Natural killer cell (primary cell): ENCODE data around the gene PRX. TPM values are rescaled to one million over a fixed set of nuclear protein-coding genes. Genes with fewer than 3 reads are reported as not detected.

Source experiments
- ATAC-seq, 3 donors: fragments of 150-1000 bp in 2 of 3; fragments of 200-7000 bp in 1 of 3; cut with Tn5 transposase; 1 replicate in 1 of 3; 2 replicates in 2 of 3; pipeline ENCODE4 v1.10.0; 2021; ENCODE audit warnings: mild to moderate bottlenecking in 2 of 3, moderate library complexity in 2 of 3
- DNase-seq, 2 donors: peaks; one replicate each; pipeline versions ENCODE4 v3.0.0 to v3.0.0-alpha.2; 2013 to 2021; ENCODE audit warnings: mixed read lengths in 1 of 2
- H3K27ac ChIP-seq: one replicate; pipeline ENCODE4 v1.5.1; 2013; ENCODE audit warnings: mild to moderate bottlenecking, low read length
- H3K27me3 ChIP-seq: one replicate; pipeline ENCODE4 v1.6.1; 2013; ENCODE audit warnings: low read length; ENCODE audit not compliant: control insufficient read depth, insufficient read depth
- H3K36me3 ChIP-seq: one replicate; pipeline ENCODE4 v1.6.1; 2013; ENCODE audit warnings: low read length; ENCODE audit not compliant: control insufficient read depth, insufficient read depth
- H3K4me1 ChIP-seq: one replicate; pipeline ENCODE4 v1.6.1; 2013; ENCODE audit warnings: low read length; ENCODE audit not compliant: control insufficient read depth, insufficient read depth
- H3K4me3 ChIP-seq: one replicate; pipeline ENCODE4 v1.5.1; 2013; ENCODE audit warnings: low read length
- H3K9me3 ChIP-seq: one replicate; pipeline ENCODE4 v1.6.1; 2013; ENCODE audit warnings: low read length; ENCODE audit not compliant: control insufficient read depth, insufficient read depth
- H3K27ac Mint-ChIP-seq, 2 donors: one replicate each; pipeline ENCODE4 v1.8.0; 2022; ENCODE audit warnings: mild to moderate bottlenecking in 2 of 2, mixed read lengths in 2 of 2, moderate library complexity in 1 of 2
- H3K27me3 Mint-ChIP-seq, 2 donors: one replicate each; pipeline ENCODE4 v1.8.0; 2022; ENCODE audit warnings: low read depth in 2 of 2, mixed read lengths in 2 of 2
- H3K36me3 Mint-ChIP-seq: one replicate; pipeline ENCODE4 v1.8.0; 2022; ENCODE audit warnings: mixed read lengths
- H3K4me1 Mint-ChIP-seq, 2 donors: one replicate each; pipeline ENCODE4 v1.8.0; 2022; ENCODE audit warnings: mixed read lengths in 2 of 2
- H3K4me3 Mint-ChIP-seq: one replicate; pipeline ENCODE4 v1.8.0; 2022; ENCODE audit warnings: mild to moderate bottlenecking, moderate library complexity, mixed read lengths
- H3K9me3 Mint-ChIP-seq, 2 donors: one replicate each; pipeline ENCODE4 v1.8.0; 2022; ENCODE audit warnings: mixed read lengths in 2 of 2
- WGBS: methylation state at CpG from one replicate; pipeline ENCODE4 v1.1.7; 2013; ENCODE audit warnings: missing lambda C conversion rate; ENCODE audit not compliant: insufficient coverage; 5-methylcytosine and 5-hydroxymethylcytosine counted together
- intact Hi-C: fragments of 100-400 bp; cut with micrococcal nuclease; formaldehyde crosslinking; loops from one replicate; pipeline ENCODE4 v1.14.2; 2022
- total RNA-seq, 4 donors: library from RNA; stranded (reverse); fragments of 120-200 nt in 1 of 4; gene quantifications; one replicate each; pipeline versions ENCODE4 v1.2.3 to v1.2.4, GENCODE V29; 2013 to 2022
- TF ChIP-seq, protein P1 (sequence below): fragments of 200-600 bp; IDR thresholded peaks from one replicate; pipeline ENCODE4 v1.8.0; 2022; ENCODE audit warnings: antibody characterized with exemption

PRX gene
- total RNA-seq, 3 donors from 2014 or later (not counting 1 experiment from before 2014, with no cell fraction given): 2.0 to 3.8 (median 3.7) TPM

DNA sequence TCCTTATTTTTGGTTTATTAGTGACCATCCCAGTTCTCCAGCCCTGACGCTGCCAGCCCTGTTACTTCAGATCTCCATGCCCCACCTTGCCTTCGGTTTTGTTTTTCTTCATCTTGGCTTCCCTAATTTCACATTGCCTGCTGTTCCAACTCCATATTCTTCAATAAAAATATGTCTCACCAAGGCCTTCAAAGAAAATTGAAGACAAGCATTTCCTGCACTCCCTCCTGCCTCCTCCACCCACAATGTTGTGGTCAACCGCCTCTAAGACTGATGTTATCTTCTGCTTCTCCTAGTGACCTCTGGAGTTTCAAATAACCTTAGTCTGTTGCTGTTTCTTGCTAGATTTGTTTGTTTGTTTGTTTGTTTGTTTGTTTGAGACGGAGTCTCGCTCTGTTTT is 50.1 kb downstream of the PRX start:
- H3K4me1 Mint-ChIP-seq: peaks cover 33% of the 10 kb centered on the region in 2 donors
- 33% methylated on average over 5 of the region's 5 CpGs for WGBS
- Histone ChIP-seq H3K4me3 (no peak overlapping the region), H3K9me3 (no peaks in the 10 kb centered on the region), H3K27me3 (no peaks in the 10 kb centered on the region), H3K27ac (peak overlapping the region; percentile 4), H3K36me3 (peaks cover 16% of the 10 kb centered on the region), H3K4me1 (peaks cover 41% of the 10 kb centered on the region)
- peak in 1 of 3 donors; percentile 60 for ATAC-seq
- H3K27me3 Mint-ChIP-seq: no peaks in the 10 kb centered on the region
- no peaks in the 10 kb centered on the region for H3K36me3 Mint-ChIP-seq
- H3K4me3 Mint-ChIP-seq: peak overlapping the region; percentile 76
- DNase-seq: no peak
- H3K27ac Mint-ChIP-seq: peak overlapping the region; percentile 68 to 78
- TF ChIP-seq, protein P1, sequence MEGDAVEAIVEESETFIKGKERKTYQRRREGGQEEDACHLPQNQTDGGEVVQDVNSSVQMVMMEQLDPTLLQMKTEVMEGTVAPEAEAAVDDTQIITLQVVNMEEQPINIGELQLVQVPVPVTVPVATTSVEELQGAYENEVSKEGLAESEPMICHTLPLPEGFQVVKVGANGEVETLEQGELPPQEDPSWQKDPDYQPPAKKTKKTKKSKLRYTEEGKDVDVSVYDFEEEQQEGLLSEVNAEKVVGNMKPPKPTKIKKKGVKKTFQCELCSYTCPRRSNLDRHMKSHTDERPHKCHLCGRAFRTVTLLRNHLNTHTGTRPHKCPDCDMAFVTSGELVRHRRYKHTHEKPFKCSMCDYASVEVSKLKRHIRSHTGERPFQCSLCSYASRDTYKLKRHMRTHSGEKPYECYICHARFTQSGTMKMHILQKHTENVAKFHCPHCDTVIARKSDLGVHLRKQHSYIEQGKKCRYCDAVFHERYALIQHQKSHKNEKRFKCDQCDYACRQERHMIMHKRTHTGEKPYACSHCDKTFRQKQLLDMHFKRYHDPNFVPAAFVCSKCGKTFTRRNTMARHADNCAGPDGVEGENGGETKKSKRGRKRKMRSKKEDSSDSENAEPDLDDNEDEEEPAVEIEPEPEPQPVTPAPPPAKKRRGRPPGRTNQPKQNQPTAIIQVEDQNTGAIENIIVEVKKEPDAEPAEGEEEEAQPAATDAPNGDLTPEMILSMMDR: no peak
- no peaks in the 10 kb centered on the region for H3K9me3 Mint-ChIP-seq
- intact Hi-C loops: no loop called here

DNA sequence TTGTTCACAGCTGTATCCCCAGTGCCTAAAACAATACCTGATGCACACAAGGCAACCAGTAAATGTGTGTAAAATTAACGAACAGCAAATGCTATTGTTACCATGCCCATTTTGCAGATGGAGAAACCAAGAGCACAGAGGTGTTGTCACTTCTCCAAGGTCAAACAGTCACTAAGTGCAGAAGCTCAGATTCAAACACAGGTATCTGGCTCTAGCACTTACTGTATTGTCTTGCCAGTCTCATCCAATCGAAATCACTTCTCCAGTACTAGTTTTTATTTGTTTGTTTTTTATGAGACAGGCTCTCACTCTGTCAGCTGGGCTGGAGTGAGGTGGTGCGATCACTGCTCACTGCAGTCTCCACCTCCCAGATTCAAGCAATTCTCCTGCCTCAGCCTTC is 51.0 kb downstream of the PRX start:
- no peak for ATAC-seq
- Histone ChIP-seq H3K36me3 (peaks cover 8% of the 10 kb centered on the region), H3K27me3 (no peaks in the 10 kb centered on the region), H3K4me3 (no peak overlapping the region), H3K4me1 (peaks cover 41% of the 10 kb centered on the region), H3K27ac (no peak overlapping the region), H3K9me3 (no peaks in the 10 kb centered on the region)
- Mint-ChIP-seq H3K27ac (no peak overlapping the region), H3K4me1 (peaks cover 33% of the 10 kb centered on the region in 2 donors), H3K36me3 (no peaks in the 10 kb centered on the region), H3K4me3 (no peak overlapping the region), H3K9me3 (no peaks in the 10 kb centered on the region), H3K27me3 (no peaks in the 10 kb centered on the region)
- intact Hi-C loops: no loop called here
- 90% methylated on average over 2 of the region's 3 CpGs for WGBS
- DNase-seq: no peak
- TF ChIP-seq, protein P1: no peak

DNA sequence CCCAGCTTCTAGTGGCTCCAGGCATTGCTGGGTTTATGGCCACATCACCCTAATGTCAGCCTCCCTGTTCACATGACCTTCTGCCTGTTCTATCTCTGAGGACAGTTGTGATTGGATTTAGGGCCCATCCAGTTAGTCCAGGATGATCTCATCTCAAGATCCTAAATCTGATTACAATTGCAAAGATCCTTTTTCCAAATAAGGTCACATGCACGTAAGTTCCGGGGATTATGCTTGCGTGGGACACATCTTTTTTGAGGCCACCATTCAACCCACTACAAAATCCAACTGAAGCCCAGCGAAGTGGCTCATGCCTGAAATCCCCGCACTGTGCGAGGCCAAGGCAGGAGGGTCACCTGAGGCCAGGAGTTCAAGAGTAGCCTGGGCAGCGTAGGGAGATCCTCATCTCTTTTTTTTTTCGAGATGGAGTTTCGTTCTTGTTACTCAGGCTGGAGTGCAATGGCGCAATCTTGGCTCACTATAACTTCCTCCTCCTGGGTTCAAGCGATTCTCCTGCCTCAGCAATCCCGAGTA is 52.4 kb downstream of the PRX start:
- ATAC-seq (no peak), DNase-seq (no peak)
- TF ChIP-seq, protein P1: no peak
- H3K36me3 ChIP-seq: no peaks in the 10 kb centered on the region
- WGBS: 92% methylated on average over 10 of the region's 12 CpGs
- H3K36me3 Mint-ChIP-seq: no peaks in the 10 kb centered on the region
- no peak overlapping the region for H3K27ac Mint-ChIP-seq
- H3K9me3 ChIP-seq: no peaks in the 10 kb centered on the region
- no peaks in the 10 kb centered on the region for H3K27me3 Mint-ChIP-seq
- H3K4me3 ChIP-seq: no peak overlapping the region
- peaks cover 44% of the 10 kb centered on the region for H3K4me1 ChIP-seq
- intact Hi-C loops: no loop called here
- H3K4me1 Mint-ChIP-seq: peaks cover 33 to 43% of the 10 kb centered on the region in 2 donors
- H3K4me3 Mint-ChIP-seq: no peak overlapping the region
- H3K9me3 Mint-ChIP-seq: no peaks in the 10 kb centered on the region
- H3K27ac ChIP-seq: no peak overlapping the region
- no peaks in the 10 kb centered on the region for H3K27me3 ChIP-seq
